ENCODE data around the gene SETSIP.
"Not testable (repeated sequence)": the region's sequence is repeated elsewhere in the genome, so short reads cannot be mapped to it uniquely, and the experiment has no call there.

SETSIP gene

DNA sequence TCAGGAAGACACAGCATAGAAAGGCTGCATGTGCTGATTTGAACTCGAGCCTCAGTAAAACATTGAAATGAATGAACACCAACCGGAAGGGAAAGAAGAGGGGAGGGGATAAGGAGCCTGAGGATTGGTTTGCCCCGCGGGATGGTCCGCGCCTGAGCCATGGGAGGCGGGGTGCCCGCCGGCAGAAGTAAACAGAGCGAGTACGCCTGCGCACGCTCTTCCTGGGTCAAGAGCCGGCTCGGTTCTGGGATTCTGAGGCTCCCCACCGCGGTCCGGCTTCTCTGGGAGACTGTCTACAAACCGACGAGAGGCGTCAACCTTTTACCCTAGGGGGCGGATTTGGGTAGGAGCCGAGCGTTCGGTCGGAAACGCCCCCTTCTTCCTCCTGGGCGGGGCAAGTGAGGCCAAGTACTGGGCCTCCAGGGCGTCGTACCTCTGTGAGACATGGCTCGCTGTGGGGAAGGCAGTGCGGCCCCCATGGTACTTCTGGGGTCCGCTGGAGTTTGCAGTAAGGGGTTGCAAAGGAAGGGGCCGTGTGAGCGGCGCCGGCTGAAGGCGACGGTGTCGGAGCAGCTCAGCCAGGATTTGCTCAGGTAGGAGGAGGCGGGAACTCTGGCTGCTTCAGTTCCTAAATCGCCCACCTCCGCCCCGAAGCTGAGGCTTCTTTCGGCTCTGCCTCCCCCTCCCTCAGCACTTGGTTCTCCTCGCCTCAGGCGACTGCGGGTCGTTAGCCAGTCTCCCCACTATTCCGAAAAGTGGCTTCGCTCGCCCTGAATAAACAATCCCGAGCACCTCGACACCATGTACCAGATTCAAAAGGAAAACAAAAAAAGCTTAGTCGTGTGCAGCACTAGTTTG lies 5.1 kb upstream of the SETSIP start, which contains the start of gene BTBD8:
Gene BTBD8, plus strand, starts transcription at position 218 of the 858 bp plus-strand sequence. Its CDS starts 227 bp downstream, at position 445.
- Mint-ChIP-seq H3K4me3 (peak within 1 kb of the TSS; percentile 96), H3K9me3 (peaks cover 19% of the 10 kb centered on the region), H3K36me3 (ENCODE audit: low read depth) (peaks cover 15% of the 10 kb centered on the region), H3K27ac (peak within 1 kb of the TSS; percentile 84), H3K27me3 (no peaks in the 10 kb centered on the region), H3K4me1 (ENCODE audit: low read depth) (peaks cover 8% of the 10 kb centered on the region)
- intact Hi-C loops (cut with micrococcal nuclease), result loop anchor here (5.0 kb wide), 1 partner anchor 217 kb away; the partner anchor contains the start of genes GLMN and RPAP2

DNA sequence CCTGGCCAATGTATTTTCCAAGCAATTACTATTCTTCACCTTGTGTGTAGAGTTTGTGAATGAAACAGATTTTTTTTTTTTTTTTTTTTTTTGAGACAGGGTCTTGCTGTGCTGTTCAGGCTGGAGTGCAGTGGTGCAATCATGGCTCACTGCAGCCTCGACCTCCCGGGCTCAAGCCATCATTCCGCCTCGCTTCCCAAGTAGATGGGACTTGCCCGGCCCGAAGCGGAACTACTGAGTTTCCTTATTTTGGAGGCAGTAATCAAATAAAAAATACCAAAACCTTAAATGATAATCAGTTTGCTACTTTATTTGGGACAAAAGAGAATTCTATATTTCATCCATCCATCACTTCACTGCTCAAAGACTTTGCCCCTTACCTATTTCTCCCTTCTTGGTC lies 4.2 kb upstream of the SETSIP start:
- no peaks in the 10 kb centered on the region for H3K27me3 Mint-ChIP-seq
- H3K4me1 Mint-ChIP-seq (ENCODE audit: low read depth), result peaks cover 8% of the 10 kb centered on the region
- no peak overlapping the region for H3K27ac Mint-ChIP-seq
- intact Hi-C loops (cut with micrococcal nuclease), result no loop called here
- peaks cover 11% of the 10 kb centered on the region for H3K36me3 Mint-ChIP-seq (ENCODE audit: low read depth)
- H3K4me3 Mint-ChIP-seq, result no peak overlapping the region
- H3K9me3 Mint-ChIP-seq, result peaks cover 10% of the 10 kb centered on the region

DNA sequence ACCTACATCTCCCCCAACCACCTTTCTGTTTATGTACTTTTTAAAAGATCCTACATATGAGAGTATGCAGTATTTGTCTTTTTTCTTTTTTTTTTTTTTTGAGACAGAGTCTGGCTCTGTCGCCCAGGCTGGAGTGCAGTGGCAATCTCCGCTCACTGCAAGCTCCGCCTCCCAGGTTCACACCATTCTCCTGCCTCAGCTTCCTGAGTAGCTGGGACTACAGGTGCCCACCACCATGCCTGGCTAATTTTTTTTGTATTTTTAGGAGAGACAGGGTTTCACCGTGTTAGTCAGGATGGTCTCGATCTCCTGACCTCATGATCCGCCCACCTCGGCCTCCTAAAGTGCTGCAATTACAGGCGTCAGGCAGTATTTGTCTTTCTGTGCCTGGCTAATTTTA lies 2.9 kb upstream of the SETSIP start:
- H3K4me1 Mint-ChIP-seq (ENCODE audit: low read depth); H3K9me3 Mint-ChIP-seq; H3K27me3 Mint-ChIP-seq; intact Hi-C loops (cut with micrococcal nuclease); H3K27ac Mint-ChIP-seq; H3K4me3 Mint-ChIP-seq: not testable (repeated sequence)
- H3K36me3 Mint-ChIP-seq (ENCODE audit: low read depth), result peaks cover 11% of the 10 kb centered on the region

DNA sequence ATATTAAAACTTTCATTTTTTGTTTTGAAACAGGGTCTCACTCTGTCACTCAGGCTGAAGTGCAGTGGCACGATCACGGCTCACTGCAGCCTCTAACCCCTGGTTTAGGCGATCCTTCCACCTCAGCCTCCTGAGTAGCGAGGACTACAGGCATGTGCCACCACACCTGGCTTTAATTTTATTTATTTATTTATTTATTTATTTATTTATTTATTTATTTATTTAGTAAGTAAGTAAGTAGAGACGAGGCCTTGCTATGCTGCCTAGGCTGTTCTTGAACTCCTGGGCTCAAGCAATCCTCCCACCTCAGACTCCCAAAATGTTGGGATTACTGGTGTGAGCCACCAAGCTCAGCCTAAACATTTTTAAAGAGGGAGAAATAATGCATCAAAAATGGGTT lies 1.2 kb upstream of the SETSIP start:
- H3K4me3 Mint-ChIP-seq, result no peak overlapping the region
- peaks cover 8% of the 10 kb centered on the region for H3K4me1 Mint-ChIP-seq (ENCODE audit: low read depth)
- H3K27me3 Mint-ChIP-seq, result peaks cover 1% of the 10 kb centered on the region
- no peaks in the 10 kb centered on the region for H3K9me3 Mint-ChIP-seq
- intact Hi-C loops (cut with micrococcal nuclease), result no loop called here
- peaks cover 11% of the 10 kb centered on the region for H3K36me3 Mint-ChIP-seq (ENCODE audit: low read depth)
- H3K27ac Mint-ChIP-seq, result no peak overlapping the region

DNA sequence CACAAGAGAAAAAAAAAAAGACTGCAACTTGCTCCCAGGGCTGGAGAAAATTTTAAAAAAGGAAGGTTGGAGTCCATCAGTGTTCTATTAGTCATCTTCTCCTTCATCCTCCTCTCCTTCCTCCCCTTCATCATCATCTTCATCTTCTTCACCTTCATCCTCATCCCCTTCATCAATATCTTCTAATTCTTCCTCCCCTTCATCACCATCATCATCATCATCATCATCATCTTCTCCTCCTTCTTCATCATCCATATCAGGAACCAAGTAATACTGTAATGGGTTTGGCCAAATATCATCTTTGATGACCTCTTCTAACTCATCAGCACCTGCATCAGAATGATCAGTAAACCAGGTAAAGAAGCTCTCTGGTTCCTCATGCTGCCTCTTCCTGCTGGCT lies 765 bp downstream of the SETSIP start:
- intact Hi-C loops (cut with micrococcal nuclease); H3K27me3 Mint-ChIP-seq; H3K4me3 Mint-ChIP-seq; H3K4me1 Mint-ChIP-seq (ENCODE audit: low read depth); H3K27ac Mint-ChIP-seq; H3K9me3 Mint-ChIP-seq; H3K36me3 Mint-ChIP-seq (ENCODE audit: low read depth): not testable (repeated sequence)

DNA sequence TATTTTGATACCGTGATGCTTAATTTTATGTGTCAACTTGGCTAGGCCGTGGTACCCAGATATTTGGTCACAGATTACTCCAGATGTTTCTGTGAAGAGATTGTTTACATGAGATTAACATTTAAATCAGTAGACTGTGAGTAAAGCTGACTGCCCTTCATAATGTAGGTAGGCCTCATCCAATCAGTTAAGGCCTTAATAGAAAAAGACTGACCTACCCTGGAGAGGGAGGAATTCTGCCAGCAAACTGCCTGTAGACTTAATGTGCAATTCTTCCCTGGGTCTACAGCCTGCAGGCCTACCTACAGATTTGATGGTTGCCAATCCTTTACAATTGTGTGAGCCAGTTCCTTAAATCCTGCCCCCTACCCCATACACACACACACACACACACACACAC lies 4.3 kb downstream of the SETSIP start:
- Mint-ChIP-seq H3K36me3 (ENCODE audit: low read depth) (no peaks in the 10 kb centered on the region), H3K4me3 (no peak overlapping the region), H3K4me1 (ENCODE audit: low read depth) (no peaks in the 10 kb centered on the region), H3K27me3 (peaks cover 1% of the 10 kb centered on the region), H3K27ac (no peak overlapping the region), H3K9me3 (no peaks in the 10 kb centered on the region)
- intact Hi-C loops (cut with micrococcal nuclease), result no loop called here

DNA sequence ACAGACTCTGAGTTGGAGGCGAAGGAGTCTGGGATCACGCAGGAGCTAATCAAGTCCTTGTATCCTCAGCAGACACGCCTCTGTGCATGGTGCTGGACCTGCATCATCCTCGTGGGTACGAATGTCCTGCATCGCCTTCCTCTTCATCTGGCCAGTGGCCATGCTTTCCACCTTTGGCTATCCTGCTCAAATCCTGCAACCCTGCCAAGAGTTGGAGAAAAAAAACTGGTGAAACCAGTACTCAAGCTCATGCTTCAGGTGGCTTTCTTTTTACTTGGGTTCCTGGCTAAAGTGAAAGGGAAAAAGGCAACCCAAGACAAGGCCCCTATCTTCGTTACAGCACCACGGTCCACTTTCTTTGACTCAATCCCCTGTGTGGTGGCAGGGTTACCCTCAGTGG lies 8.9 kb downstream of the SETSIP start:
- H3K4me1 Mint-ChIP-seq (ENCODE audit: low read depth), result no peaks in the 10 kb centered on the region
- H3K36me3 Mint-ChIP-seq (ENCODE audit: low read depth), result no peaks in the 10 kb centered on the region
- no peaks in the 10 kb centered on the region for H3K9me3 Mint-ChIP-seq
- intact Hi-C loops (cut with micrococcal nuclease), result no loop called here
- H3K27ac Mint-ChIP-seq, result no peak overlapping the region
- no peak overlapping the region for H3K4me3 Mint-ChIP-seq
- H3K27me3 Mint-ChIP-seq, result no peaks in the 10 kb centered on the region

DNA sequence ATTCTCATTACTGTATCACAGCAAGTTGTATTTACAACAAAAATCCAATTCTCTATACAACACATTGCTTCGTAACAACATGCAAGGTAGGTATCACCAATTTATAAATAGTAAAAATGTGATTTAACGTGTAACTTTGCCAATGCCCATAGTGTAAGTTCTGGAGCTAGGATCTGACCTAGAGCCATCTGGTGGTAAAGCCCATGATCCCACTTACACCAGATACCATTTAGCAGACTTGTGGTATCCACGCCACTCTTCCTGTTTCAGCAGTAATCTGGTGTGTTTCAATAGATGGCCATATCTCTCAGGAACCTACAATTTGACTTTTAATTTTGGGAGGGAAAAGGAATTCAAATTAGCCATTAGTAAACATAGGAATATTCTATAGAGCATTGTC lies 10.2 kb downstream of the SETSIP start:
- intact Hi-C loops (cut with micrococcal nuclease), result no loop called here
- no peak overlapping the region for H3K4me3 Mint-ChIP-seq

DNA sequence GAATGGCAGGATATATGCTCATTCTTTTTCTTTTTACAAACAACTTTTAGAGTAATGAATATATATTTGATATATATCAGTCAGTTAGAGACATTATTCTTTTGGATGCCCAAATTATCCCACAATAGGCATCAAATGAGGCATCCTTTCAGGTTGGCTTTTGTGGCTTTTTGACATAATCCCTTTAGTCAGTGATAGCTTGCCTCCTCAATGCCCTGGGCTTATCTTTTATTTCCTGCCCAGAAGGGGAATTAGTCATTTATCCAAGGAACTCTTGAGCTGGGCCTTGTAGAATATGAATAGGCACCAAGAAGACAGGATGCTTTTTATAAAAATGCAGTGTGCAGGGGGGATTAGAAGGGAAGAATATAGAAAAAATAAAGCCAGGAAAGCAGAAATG lies 23.3 kb downstream of the SETSIP start:
- no peak overlapping the region for H3K27ac Mint-ChIP-seq
- peaks cover 8% of the 10 kb centered on the region for H3K4me1 Mint-ChIP-seq (ENCODE audit: low read depth)
- H3K27me3 Mint-ChIP-seq, result no peaks in the 10 kb centered on the region
- intact Hi-C loops (cut with micrococcal nuclease), result no loop called here
- H3K36me3 Mint-ChIP-seq (ENCODE audit: low read depth), result no peaks in the 10 kb centered on the region
- H3K4me3 Mint-ChIP-seq, result no peak overlapping the region
- no peaks in the 10 kb centered on the region for H3K9me3 Mint-ChIP-seq

More for the DNA sequence above, 10.2 kb downstream of the SETSIP start:
- no peaks in the 10 kb centered on the region for H3K9me3 Mint-ChIP-seq
- no peaks in the 10 kb centered on the region for H3K36me3 Mint-ChIP-seq (ENCODE audit: low read depth)
- H3K27me3 Mint-ChIP-seq, result no peaks in the 10 kb centered on the region
- no peaks in the 10 kb centered on the region for H3K4me1 Mint-ChIP-seq (ENCODE audit: low read depth)
- H3K27ac Mint-ChIP-seq, result no peak overlapping the region

DNA sequence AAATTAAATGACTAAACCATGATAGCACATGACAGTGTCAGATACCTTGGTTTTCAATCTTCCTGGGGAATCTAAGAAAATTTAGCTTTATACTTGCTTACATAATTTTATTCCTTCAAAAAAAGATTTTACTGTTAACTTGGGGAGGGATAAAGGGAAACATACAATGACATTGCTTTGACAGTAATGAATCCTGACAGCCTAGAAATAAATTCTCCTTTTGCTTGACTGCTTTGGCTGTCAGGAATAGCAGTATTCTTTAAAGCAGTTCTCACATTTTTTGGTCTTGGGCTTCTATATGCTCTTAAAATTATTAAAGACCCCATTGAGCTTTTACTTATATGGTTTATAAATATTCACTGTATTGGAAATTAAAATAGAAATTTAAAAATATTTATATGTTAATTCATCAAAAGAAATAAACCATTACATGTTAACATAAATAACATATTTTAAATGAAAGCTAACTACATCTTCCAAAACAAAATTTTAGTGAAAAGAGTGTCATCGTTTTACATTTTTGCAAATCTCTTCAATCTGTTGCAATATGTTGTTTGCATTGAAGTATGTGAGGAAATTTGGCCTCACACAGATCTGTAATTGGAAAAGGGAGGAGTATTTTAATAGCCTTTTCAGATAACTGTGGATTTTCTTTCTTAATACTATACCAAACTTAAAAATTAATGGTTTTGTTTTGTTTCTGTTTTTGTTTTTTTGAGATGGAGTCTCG lies 29.3 kb downstream of the SETSIP start:
- Mint-ChIP-seq H3K36me3 (ENCODE audit: low read depth) (no peaks in the 10 kb centered on the region), H3K4me3 (no peak overlapping the region)
- intact Hi-C loops (cut with micrococcal nuclease), result no loop called here

DNA sequence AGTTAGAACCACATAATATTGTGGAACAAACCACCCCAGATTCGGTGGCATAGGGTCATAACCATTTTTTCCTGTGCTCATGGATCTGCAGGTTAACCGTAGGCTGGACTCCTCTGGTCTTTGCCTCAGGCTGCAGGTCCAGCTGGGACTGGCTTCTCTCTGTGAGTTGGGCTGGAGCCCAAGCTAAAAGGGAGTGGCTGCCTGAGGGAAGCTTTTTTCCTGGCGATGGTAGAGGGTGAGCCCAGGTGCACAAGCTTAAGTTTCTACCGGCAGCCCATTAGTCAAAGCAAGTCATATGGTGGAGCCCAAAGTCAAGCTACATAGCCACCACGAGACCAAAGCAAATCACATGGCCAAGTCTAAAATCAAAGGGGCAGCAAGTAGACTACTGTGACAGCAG lies 31.6 kb downstream of the SETSIP start:
- H3K9me3 Mint-ChIP-seq, result no peaks in the 10 kb centered on the region
- intact Hi-C loops (cut with micrococcal nuclease), result no loop called here
- no peak overlapping the region for H3K27ac Mint-ChIP-seq
- no peaks in the 10 kb centered on the region for H3K36me3 Mint-ChIP-seq (ENCODE audit: low read depth)
- no peaks in the 10 kb centered on the region for H3K27me3 Mint-ChIP-seq
- H3K4me1 Mint-ChIP-seq (ENCODE audit: low read depth), result no peaks in the 10 kb centered on the region
- H3K4me3 Mint-ChIP-seq, result no peak overlapping the region

More for the DNA sequence above, 29.3 kb downstream of the SETSIP start:
- Mint-ChIP-seq H3K27ac (no peak overlapping the region), H3K4me1 (ENCODE audit: low read depth) (peaks cover 8% of the 10 kb centered on the region), H3K27me3 (no peaks in the 10 kb centered on the region), H3K9me3 (no peaks in the 10 kb centered on the region)

DNA sequence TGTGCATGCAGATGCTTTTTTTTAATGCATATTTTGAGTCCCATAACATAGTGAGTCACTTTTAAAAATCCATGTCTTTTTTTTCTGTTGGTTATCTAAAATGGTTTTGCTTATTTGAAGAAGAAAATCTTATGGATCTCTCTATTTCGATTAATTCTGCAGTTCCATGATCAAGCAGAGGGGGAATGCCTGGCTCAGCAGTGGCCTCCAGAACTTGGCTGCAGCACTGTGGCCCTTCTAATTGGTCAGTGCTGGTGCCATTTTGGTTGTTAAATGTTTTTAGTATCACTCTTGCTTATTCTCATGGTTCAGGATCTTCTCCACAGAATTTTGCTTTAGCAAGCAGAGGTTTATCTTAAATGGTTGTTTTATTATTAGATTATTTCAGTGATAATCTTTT lies 34.2 kb downstream of the SETSIP start:
- H3K4me3 Mint-ChIP-seq, result no peak overlapping the region
- intact Hi-C loops (cut with micrococcal nuclease), result no loop called here

DNA sequence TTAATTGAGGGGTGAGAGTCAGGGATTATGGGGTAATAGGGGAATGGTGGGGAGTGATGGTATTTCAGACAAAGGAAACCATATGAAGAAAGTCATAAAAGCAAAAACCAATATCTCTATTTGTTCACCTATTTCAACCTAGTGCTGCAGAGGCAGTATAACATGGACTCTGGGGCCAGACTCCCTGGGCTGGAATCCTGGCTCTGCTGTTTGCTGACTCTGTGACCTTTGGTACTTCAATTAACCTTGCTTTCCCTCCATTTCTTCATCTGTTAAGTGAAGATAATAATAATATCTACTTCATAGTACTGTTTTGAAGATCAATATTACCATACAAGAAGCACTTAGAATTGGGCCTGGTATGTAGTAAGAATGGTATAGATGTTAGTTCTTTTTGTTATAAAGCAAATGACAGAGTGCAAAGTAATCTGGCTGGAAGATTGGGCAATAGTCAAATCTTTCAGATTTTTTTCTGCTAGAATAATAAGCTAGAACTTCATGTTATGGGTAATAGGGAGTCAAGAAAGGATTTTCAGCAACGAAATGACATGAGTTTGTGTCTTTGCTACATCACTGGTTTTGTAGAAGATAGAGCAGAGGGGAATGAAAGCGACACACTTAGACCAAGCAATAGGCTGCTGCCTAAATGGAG lies 36.4 kb downstream of the SETSIP start:
- no peak overlapping the region for H3K27ac Mint-ChIP-seq
- no peak overlapping the region for H3K4me3 Mint-ChIP-seq
- no peaks in the 10 kb centered on the region for H3K4me1 Mint-ChIP-seq (ENCODE audit: low read depth)
- H3K27me3 Mint-ChIP-seq, result peaks cover 10% of the 10 kb centered on the region
- no peaks in the 10 kb centered on the region for H3K36me3 Mint-ChIP-seq (ENCODE audit: low read depth)
- intact Hi-C loops (cut with micrococcal nuclease), result no loop called here
- H3K9me3 Mint-ChIP-seq, result no peaks in the 10 kb centered on the region

More for the DNA sequence above, 34.2 kb downstream of the SETSIP start:
- H3K36me3 Mint-ChIP-seq (ENCODE audit: low read depth), result no peaks in the 10 kb centered on the region
- no peaks in the 10 kb centered on the region for H3K4me1 Mint-ChIP-seq (ENCODE audit: low read depth)
- no peak overlapping the region for H3K27ac Mint-ChIP-seq
- H3K9me3 Mint-ChIP-seq, result no peaks in the 10 kb centered on the region
- peaks cover 6% of the 10 kb centered on the region for H3K27me3 Mint-ChIP-seq

DNA sequence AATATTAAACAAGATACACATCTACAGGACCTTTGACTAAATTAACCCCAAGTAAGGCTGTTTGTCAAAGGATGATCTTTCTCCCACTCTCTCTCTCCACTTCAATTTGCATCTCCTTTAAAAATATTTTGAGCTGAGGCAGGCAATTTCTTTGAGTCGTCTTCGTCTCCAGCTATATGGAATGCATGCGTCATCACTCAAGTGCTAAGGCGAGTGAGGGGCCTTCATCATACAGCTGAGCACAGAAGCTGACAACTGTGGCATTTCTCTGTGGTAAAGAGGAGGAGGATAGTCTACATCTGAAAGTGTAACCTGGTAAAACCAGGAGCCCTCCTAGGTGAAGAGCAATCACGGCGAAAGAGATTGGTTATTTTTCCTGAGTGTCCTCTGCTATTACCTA lies 37.8 kb downstream of the SETSIP start:
- Mint-ChIP-seq H3K9me3 (no peaks in the 10 kb centered on the region), H3K4me3 (no peak overlapping the region), H3K4me1 (ENCODE audit: low read depth) (no peaks in the 10 kb centered on the region), H3K27me3 (peaks cover 13% of the 10 kb centered on the region), H3K27ac (no peak overlapping the region), H3K36me3 (ENCODE audit: low read depth) (no peaks in the 10 kb centered on the region)
- intact Hi-C loops (cut with micrococcal nuclease), result no loop called here

All from dendritic cell treated with granulocyte-macrophage colony-stimulating factor and Interleukin-4, amounts not matched to agents 40 ng/mL and 50 ng/mL, for 4 days (primary cell).